K562 (cell line): Measurements from ENCODE around the gene RABL6. TPM values are rescaled to one million over a fixed set of nuclear protein-coding genes. Genes with fewer than 3 reads are reported as not detected.
A peak's percentile ranks its signal among the peaks of the same experiment; 100 is the strongest.

Source experiments
- CBX1 ChIP-seq: sonication (generic); IDR thresholded peaks from 2 replicates; pipeline ENCODE4 v1.6.1; 2016; ENCODE audit warnings: antibody characterized with exemption, low read depth, mild to moderate bottlenecking
- FOSL1 ChIP-seq: fragments of 200-800 bp; sonication (Bioruptor generic); conservative IDR thresholded peaks from 2 replicates; pipeline ENCODE4 v1.6.1; 2016; ENCODE audit warnings: missing genetic modification characterization, missing compliant biosample characterization
- HMG20B ChIP-seq: fragments of 250-450 bp; sonication (Bioruptor Pico); IDR thresholded peaks from 2 replicates; pipeline ENCODE4 v1.5.0; 2021; ENCODE audit warnings: mild to moderate bottlenecking
- KAT7 ChIP-seq: sonication (generic); formaldehyde crosslinking; IDR thresholded peaks from 2 replicates; pipeline ENCODE4 v1.8.0; 2022; ENCODE audit warnings: missing genetic modification reagents, mild to moderate bottlenecking, borderline replicate concordance
- MECOM ChIP-seq: fragments of 250-450 bp; sonication (Bioruptor Pico); IDR thresholded peaks from 2 replicates; pipeline ENCODE4 v1.8.0; 2022; ENCODE audit warnings: inconsistent platforms
- MEF2D ChIP-seq: conservative IDR thresholded peaks from 2 replicates; pipeline ENCODE4 v1.6.1; 2016; ENCODE audit warnings: low read depth, missing genetic modification characterization, missing compliant biosample characterization
- NUFIP1 ChIP-seq: fragments of 450-650 bp; IDR thresholded peaks from 2 replicates; pipeline ENCODE4 v1.6.1; 2018; ENCODE audit not compliant: partially characterized antibody
- PHF21A ChIP-seq: fragments of 450-650 bp; IDR thresholded peaks from 2 replicates; pipeline ENCODE4 v1.6.1; 2017; ENCODE audit warnings: low read depth, borderline replicate concordance
- RBM22 ChIP-seq: fragments of 200-400 bp; formaldehyde crosslinking; IDR thresholded peaks from 2 replicates; pipeline ENCODE4 v1.6.1; 2018; ENCODE audit warnings: low read length, low read depth; ENCODE audit not compliant: poor library complexity, severe bottlenecking
- RFX1 ChIP-seq: fragments of 450-650 bp; IDR thresholded peaks from 2 replicates; pipeline ENCODE4 v1.6.1; 2016; ENCODE audit warnings: mild to moderate bottlenecking, moderate library complexity
- SIN3A ChIP-seq, 2 experiments: fragments of 150-350 bp in 1 of 2; IDR thresholded peaks; 2 replicates each; pipeline ENCODE4 v1.6.1; 2011 to 2016; ENCODE audit warnings: borderline replicate concordance in 2 of 2, low read depth in 2 of 2, low read length in 2 of 2, mild to moderate bottlenecking in 2 of 2, moderate library complexity in 2 of 2; ENCODE audit not compliant: control insufficient read depth in 1 of 2
- VEZF1 ChIP-seq: fragments of 200-800 bp; sonication (Bioruptor generic); IDR thresholded peaks from 2 replicates; pipeline ENCODE4 v1.6.1; 2017; ENCODE audit warnings: missing genetic modification characterization, missing compliant biosample characterization
- ZFP91 ChIP-seq: sonication (generic); formaldehyde crosslinking; IDR thresholded peaks from 2 replicates; pipeline ENCODE4 v1.8.0; 2022; ENCODE audit warnings: mild to moderate bottlenecking, missing genetic modification reagents
- ZNF274 ChIP-seq: IDR thresholded peaks from 2 replicates; pipeline ENCODE4 v1.6.1; 2011; ENCODE audit warnings: low read depth, mild to moderate bottlenecking, low read length, moderate library complexity, borderline replicate concordance
- ZNF354B ChIP-seq: fragments of 250-450 bp; sonication (Bioruptor Pico); IDR thresholded peaks from 2 replicates; pipeline ENCODE4 v1.4.0; 2020
- ZNF785 ChIP-seq: fragments of 250-450 bp; sonication (Bioruptor Pico); IDR thresholded peaks from 2 replicates; pipeline ENCODE4 v1.4.0; 2020; ENCODE audit warnings: mild to moderate bottlenecking
- polyA plus RNA-seq, 8 experiments: library from polyadenylated mRNA; depleted of rRNA in 4 of 8; stranded (reverse) in 5 of 8; unstranded in 3 of 8; fragments of >200 nt; fragmentation: Nextera tagmentation in 2 of 8; fragmentation: Illumina TruSeq in 1 of 8; extraction: Ambion mirVana in 2 of 8; extraction: Trizol in 1 of 8; gene quantifications; 2 replicates each; pipeline versions ENCODE4 v1.2.1 to v1.2.3, GENCODE V29; 2011 to 2014; ENCODE audit warnings: inconsistent platforms in 1 of 8, missing spikeins in 1 of 8
- total RNA-seq, 7 experiments: library from RNA; depleted of rRNA in 6 of 7; stranded (reverse); fragments of >200 nt in 6 of 7; fragmentation: Illumina TruSeq in 2 of 7; extraction: Trizol in 2 of 7; gene quantifications; 2 replicates each; pipeline versions ENCODE4 v1.2.1 to v1.2.3, GENCODE V29; 2011 to 2021; ENCODE audit warnings: low replicate concordance in 1 of 7
- TF ChIP-seq, protein P1 (sequence below), 3 experiments: fragments of 200-800 bp in 1 of 3; fragments of 250-450 bp in 1 of 3; fragments of 450-650 bp in 1 of 3; sonication (Bioruptor Pico) in 1 of 3; sonication (Bioruptor generic) in 1 of 3; formaldehyde crosslinking in 1 of 3; IDR thresholded peaks; 2 replicates each; pipeline versions ENCODE4 v1.6.1 to v1.8.0; 2016 to 2022; ENCODE audit warnings: mild to moderate bottlenecking in 2 of 3, missing genetic modification characterization in 2 of 3, missing compliant biosample characterization in 1 of 3, moderate library complexity in 1 of 3

RABL6 gene
- total and polyA plus RNA-seq, 9 of the 15 experiments (the other 6 are each of a cell fraction or from before 2014, with no cell fraction given) = 5.6 to 181 (median 84.5) TPM

GRCh38 chr9:136840877-136841645 lies 33.3 kb downstream of the RABL6 start (continued):
- no peak for TF ChIP-seq HMG20B (CRISPR knock-in tag)
- peak in 1 of 2 experiments; percentile 35; a peak in 1 of 4 replicates for TF ChIP-seq SIN3A (IDR thresholded peaks at IDR 0.05; ENCODE audit: borderline replicate concordance in 2 of 2, control insufficient read depth in 1 of 2, low read depth in 2 of 2, low read length in 2 of 2)
- TF ChIP-seq NUFIP1 = no peak
- TF ChIP-seq ZNF354B (CRISPR knock-in tag) = no peak
- no peak for TF ChIP-seq MEF2D (tag)
- TF ChIP-seq RBM22 = peak; percentile 83
- TF ChIP-seq VEZF1 (CRISPR knock-in tag) = peak; percentile 40; the same call in 1 of the 2 replicates
- TF ChIP-seq ZFP91 = no peak
- TF ChIP-seq CBX1 = no peak; the same call in none of the 2 replicates
- TF ChIP-seq FOSL1 (tag) = no peak
- TF ChIP-seq, protein P1, sequence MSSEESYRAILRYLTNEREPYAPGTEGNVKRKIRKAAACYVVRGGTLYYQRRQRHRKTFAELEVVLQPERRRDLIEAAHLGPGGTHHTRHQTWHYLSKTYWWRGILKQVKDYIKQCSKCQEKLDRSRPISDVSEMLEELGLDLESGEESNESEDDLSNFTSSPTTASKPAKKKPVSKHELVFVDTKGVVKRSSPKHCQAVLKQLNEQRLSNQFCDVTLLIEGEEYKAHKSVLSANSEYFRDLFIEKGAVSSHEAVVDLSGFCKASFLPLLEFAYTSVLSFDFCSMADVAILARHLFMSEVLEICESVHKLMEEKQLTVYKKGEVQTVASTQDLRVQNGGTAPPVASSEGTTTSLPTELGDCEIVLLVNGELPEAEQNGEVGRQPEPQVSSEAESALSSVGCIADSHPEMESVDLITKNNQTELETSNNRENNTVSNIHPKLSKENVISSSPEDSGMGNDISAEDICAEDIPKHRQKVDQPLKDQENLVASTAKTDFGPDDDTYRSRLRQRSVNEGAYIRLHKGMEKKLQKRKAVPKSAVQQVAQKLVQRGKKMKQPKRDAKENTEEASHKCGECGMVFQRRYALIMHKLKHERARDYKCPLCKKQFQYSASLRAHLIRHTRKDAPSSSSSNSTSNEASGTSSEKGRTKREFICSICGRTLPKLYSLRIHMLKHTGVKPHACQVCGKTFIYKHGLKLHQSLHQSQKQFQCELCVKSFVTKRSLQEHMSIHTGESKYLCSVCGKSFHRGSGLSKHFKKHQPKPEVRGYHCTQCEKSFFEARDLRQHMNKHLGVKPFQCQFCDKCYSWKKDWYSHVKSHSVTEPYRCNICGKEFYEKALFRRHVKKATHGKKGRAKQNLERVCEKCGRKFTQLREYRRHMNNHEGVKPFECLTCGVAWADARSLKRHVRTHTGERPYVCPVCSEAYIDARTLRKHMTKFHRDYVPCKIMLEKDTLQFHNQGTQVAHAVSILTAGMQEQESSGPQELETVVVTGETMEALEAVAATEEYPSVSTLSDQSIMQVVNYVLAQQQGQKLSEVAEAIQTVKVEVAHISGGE (CRISPR knock-in tag; IDR thresholded peaks at IDR 0.05) = peak in 1 of 3 experiments; percentile 23; a peak in 1 of 6 replicates
- no peak for TF ChIP-seq MECOM (CRISPR knock-in tag)
- TF ChIP-seq ZNF785 (CRISPR knock-in tag) = no peak
- TF ChIP-seq PHF21A = no peak
- peak; percentile 62; the same call in 1 of the 2 replicates for TF ChIP-seq KAT7 (CRISPR knock-in tag)
- TF ChIP-seq RFX1 = peak; percentile 71; the same call in 1 of the 2 replicates
- no peak for TF ChIP-seq ZNF274
